Pancreas (tissue), 10 donors: ENCODE measurements around the gene RTN4. TPM values are rescaled to one million over a fixed set of nuclear protein-coding genes. Genes with fewer than 3 reads are reported as not detected.

Experiments used
- ATAC-seq, 4 donors: fragments of 200-7000 bp; cut with Tn5 transposase; one replicate each; pipeline versions ENCODE4 v1.8.0 to v1.9.1; 2020; ENCODE audit warnings: mild to moderate bottlenecking in 4 of 4, moderate library complexity in 4 of 4
- DNase-seq, 6 donors: peaks; one replicate each; pipeline ENCODE4 v3.0.0-alpha.2; 2020
- FAIRE-seq: peaks from 2 replicates; lab custom pipeline; 2012; peaks lifted over from hg19 to GRCh38; lab: Jason Lieb, UNC
- H3K27ac ChIP-seq, 4 donors: fragments of 200-600 bp; sonication (generic); 1 replicate in 3 of 4; 2 replicates in 1 of 4; pipeline versions ENCODE4 v1.5.0 to v1.8.0; 2020
- H3K27me3 ChIP-seq, 4 donors: fragments of 200-600 bp; one replicate each; pipeline ENCODE4 v1.8.0; 2021
- H3K36me3 ChIP-seq, 3 donors: fragments of 200-600 bp; sonication (generic) in 1 of 3; one replicate each; pipeline versions ENCODE4 v1.5.0 to v1.8.0; 2020 to 2021
- H3K4me1 ChIP-seq, 3 donors: fragments of 200-600 bp; one replicate each; pipeline ENCODE4 v1.8.0; 2021
- H3K4me3 ChIP-seq, 4 donors: fragments of 200-600 bp; sonication (generic) in 2 of 4; one replicate each; pipeline versions ENCODE4 v1.5.0 to v1.8.0; 2020 to 2021
- H3K9me3 ChIP-seq, 4 donors: fragments of 200-600 bp; one replicate each; pipeline ENCODE4 v1.8.0; 2021
- CTCF ChIP-seq, 4 donors: fragments of 200-600 bp; sonication (generic) in 3 of 4; IDR thresholded peaks; one replicate each; pipeline versions ENCODE4 v1.5.0 to v1.8.0; 2021; ENCODE audit warnings: antibody characterized with exemption in 4 of 4
- WGBS, 2 donors: extraction: QIAGEN DNeasy Blood & Tissue Kit; methylation state at CpG; one replicate each; pipeline ENCODE4 v1.1.7; 2013; 5-methylcytosine and 5-hydroxymethylcytosine counted together
- intact Hi-C, 3 donors: fragments of 100-400 bp; cut with DNase I; formaldehyde crosslinking; loops; one replicate each; pipeline versions ENCODE4 v1.11.1 to v1.14.2; 2022
- polyA plus RNA-seq, 2 donors: library from polyadenylated mRNA; stranded (reverse); fragments of 200-250 nt; gene quantifications; one replicate each; pipeline ENCODE4 v1.2.3, GENCODE V29; 2013
- total RNA-seq, 6 donors: library from RNA; stranded (reverse); fragmentation: NEBNext Ultra II Directional in 4 of 6; extraction: Animal tissue kit (Norgen Biotek cat#: 25700) in 4 of 6; gene quantifications; one replicate each; pipeline versions ENCODE4 v1.2.1 to v1.2.4, GENCODE V29; 2021 to 2023
- donor health status: healthy with polysubstance abuse.
- donor health status: DM: no; HTN: no; CAD: no; lungs with moderate emphysema.
- donor health status: DM: no; HTN: no; CAD: no.
- donor health status: control.
- donor health status: control.
- donor health status: Bipolar disorder and iron deficiency.
- donor health status: DM: yes; HTN: yes; CAD: no.
- donor health status: DM: no; HTN: no; CAD: no.
- donor health status: DM: no; HTN: no; CAD: no.
- donor health status: DM: yes; HTN: yes; CAD: no.

RTN4 gene
- total and polyA plus RNA-seq, 8 donors = 38.3 to 105 (median 77.3) TPM

DNA sequence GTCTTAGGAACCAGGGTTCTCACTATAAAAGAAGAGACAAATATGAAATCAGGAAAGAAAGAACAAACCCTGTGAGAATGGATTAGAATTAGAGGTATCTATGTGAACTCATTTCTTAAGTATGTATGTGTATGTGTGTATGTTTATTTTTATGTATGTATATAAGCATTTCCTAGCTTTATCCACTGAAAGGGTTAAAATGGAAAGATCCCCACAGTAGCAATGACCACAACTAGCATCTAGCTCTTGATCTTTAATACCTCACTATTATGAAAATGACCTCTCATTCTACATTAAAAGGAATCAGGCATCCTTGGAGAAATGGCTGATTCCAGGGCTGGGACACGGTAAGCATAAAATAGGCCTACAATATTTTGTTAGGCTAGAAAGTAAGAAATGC lies 31.6 kb downstream of the RTN4 start:
- 90 to 98% methylated on average over 1 of the region's 1 CpG for WGBS, 2 donors
- FAIRE-seq (no peak), ATAC-seq (no peak), DNase-seq (no peak)
- no peak for TF ChIP-seq CTCF (IDR thresholded peaks at IDR 0.05)
- peaks cover 10 to 28% (median 26%) of the 10 kb centered on the region in 3 donors for H3K4me1 ChIP-seq
- no peak overlapping the region for H3K4me3 ChIP-seq
- intact Hi-C loops = loop anchor here in 1 of 3 donors (5.0 kb wide), 1 partner anchor 149 kb away; no protein-coding TSS in a partner anchor
- no peaks in the 10 kb centered on the region for H3K36me3 ChIP-seq
- H3K27me3 ChIP-seq = no peaks in the 10 kb centered on the region
- no peak overlapping the region for H3K27ac ChIP-seq
- no peaks in the 10 kb centered on the region for H3K9me3 ChIP-seq

- no peaks in the 10 kb centered on the region for H3K36me3 ChIP-seq
- no peaks in the 10 kb centered on the region for H3K9me3 ChIP-seq
- intact Hi-C loops = loop anchor here in 1 of 3 donors (5.0 kb wide), 1 partner anchor 149 kb away; no protein-coding TSS in a partner anchor
- no peak overlapping the region for H3K4me3 ChIP-seq
- H3K27ac ChIP-seq = no peak overlapping the region
- no peak for FAIRE-seq
- whole genome bisulfite sequencing, 2 donors = 61 to 65% methylated on average over 3 of the region's 3 CpGs
- no peaks in the 10 kb centered on the region for H3K27me3 ChIP-seq
- ATAC-seq = no peak
- H3K4me1 ChIP-seq = peaks cover 16 to 34% (median 33%) of the 10 kb centered on the region in 3 donors
- no peak for TF ChIP-seq CTCF (IDR thresholded peaks at IDR 0.05)
- no peak for DNase-seq
Measured at GRCh38 chr2:55017880-55018279, 32.4 kb downstream of the RTN4 start.

DNA sequence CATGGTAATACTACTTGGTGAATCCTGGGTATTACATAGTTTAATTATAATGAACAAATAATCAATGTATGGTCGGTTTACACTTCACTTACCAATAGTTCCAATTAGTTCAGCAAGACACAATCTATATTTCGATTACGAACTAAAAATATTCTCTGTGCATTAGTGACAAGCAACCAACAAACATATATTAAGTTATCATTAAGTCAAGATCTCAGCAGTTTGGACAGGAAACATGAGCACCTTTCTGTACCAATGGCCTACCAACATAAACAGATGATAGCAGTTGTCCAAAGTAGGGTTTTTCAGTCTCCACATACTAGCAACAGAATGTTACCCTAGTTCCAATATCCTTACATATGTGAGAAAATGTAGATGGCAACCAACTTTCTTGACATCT lies 32.8 kb downstream of the RTN4 start:
- 94 to 97% methylated on average over 3 of the region's 3 CpGs for WGBS, 2 donors
- Histone ChIP-seq H3K27ac (no peak overlapping the region), H3K4me3 (no peak overlapping the region), H3K27me3 (no peaks in the 10 kb centered on the region), H3K9me3 (no peaks in the 10 kb centered on the region), H3K4me1 (peaks cover 21 to 38% (median 38%) of the 10 kb centered on the region in 3 donors), H3K36me3 (no peaks in the 10 kb centered on the region)
- ATAC-seq = no peak
- TF ChIP-seq CTCF (IDR thresholded peaks at IDR 0.05) = no peak
- FAIRE-seq = no peak
- intact Hi-C loops = loop anchor here in 1 of 3 donors (5.0 kb wide), 1 partner anchor 150 kb away; no protein-coding TSS in a partner anchor
- DNase-seq = no peak

- peak; percentile 10 to 51 (median 44) for TF ChIP-seq CTCF (IDR thresholded peaks at IDR 0.05)
- Histone ChIP-seq H3K36me3 (no peaks in the 10 kb centered on the region), H3K27me3 (no peaks in the 10 kb centered on the region), H3K4me1 (peaks cover 38 to 56% (median 53%) of the 10 kb centered on the region in 3 donors), H3K9me3 (no peaks in the 10 kb centered on the region), H3K4me3 (no peak overlapping the region), H3K27ac (peak overlapping the region in 1 of 4 donors; percentile 6)
- ATAC-seq (peak; percentile 75 to 85 (median 80)), DNase-seq (peak in 4 of 6 donors; percentile 25 to 71 (median 70)), FAIRE-seq (peak; percentile 78)
- WGBS, 2 donors = 8 to 9% methylated on average over 6 of the region's 6 CpGs
- intact Hi-C loops = loop anchor here in 1 of 3 donors (5.0 kb wide), 1 partner anchor 152 kb away; no protein-coding TSS in a partner anchor
Measured at GRCh38 chr2:55014962-55015939, 35.0 kb downstream of the RTN4 start.
